SK-N-SH treated with all-trans-retinoic acid at 6 μM for 48 hours (cell line): Measurements from ENCODE around the gene ACTR3.

Experiments used
- ATAC-seq: fragments of 200-7000 bp; cut with Tn5 transposase; 3 replicates; pipeline ENCODE4 v1.9.1; 2020; ENCODE audit warnings: mild to moderate bottlenecking, moderate library complexity
- ARNTL ChIP-seq: fragments of 450-650 bp; formaldehyde crosslinking; IDR thresholded peaks from 2 replicates; pipeline ENCODE4 v1.5.0; 2020; ENCODE audit warnings: low read depth, mild to moderate bottlenecking, moderate library complexity, borderline replicate concordance
- BACH2 ChIP-seq: fragments of 250-450 bp; sonication (Bioruptor Pico); IDR thresholded peaks from 2 replicates; pipeline ENCODE4 v1.9.0; 2021; ENCODE audit warnings: mild to moderate bottlenecking, borderline replicate concordance
- CSDC2 ChIP-seq: fragments of 250-450 bp; sonication (Bioruptor Pico); IDR thresholded peaks from 2 replicates; pipeline ENCODE4 v1.5.0; 2020; ENCODE audit warnings: mild to moderate bottlenecking, moderate library complexity
- ESRRG ChIP-seq: fragments of 250-450 bp; sonication (Bioruptor Pico); IDR thresholded peaks from 2 replicates; pipeline ENCODE4 v1.6.1; 2021; ENCODE audit warnings: mild to moderate bottlenecking
- GLIS3 ChIP-seq: fragments of 250-450 bp; sonication (Bioruptor Pico); IDR thresholded peaks from 2 replicates; pipeline ENCODE4 v1.5.0; 2020; ENCODE audit warnings: mild to moderate bottlenecking, moderate library complexity
- ISL1 ChIP-seq: fragments of 250-450 bp; sonication (Bioruptor Pico); IDR thresholded peaks from 2 replicates; pipeline ENCODE4 v2.1.2; 2022; ENCODE audit warnings: mild to moderate bottlenecking, moderate library complexity
- OSR1 ChIP-seq: fragments of 250-450 bp; sonication (Bioruptor Pico); IDR thresholded peaks from 2 replicates; pipeline ENCODE4 v1.8.0; 2022; ENCODE audit warnings: moderate library complexity, mild to moderate bottlenecking, inconsistent platforms
- PPARA ChIP-seq: fragments of 250-450 bp; sonication (Bioruptor Pico); IDR thresholded peaks from 2 replicates; pipeline ENCODE4 v1.5.0; 2020; ENCODE audit warnings: mild to moderate bottlenecking, borderline replicate concordance
- RARB ChIP-seq: fragments of 250-450 bp; sonication (Bioruptor Pico); IDR thresholded peaks from 2 replicates; pipeline ENCODE4 v1.8.0; 2021; ENCODE audit warnings: mild to moderate bottlenecking, moderate library complexity
- SNAI2 ChIP-seq: fragments of 250-450 bp; sonication (Bioruptor Pico); IDR thresholded peaks from 2 replicates; pipeline ENCODE4 v1.5.0; 2020; ENCODE audit warnings: mild to moderate bottlenecking, moderate library complexity
- TOX ChIP-seq: fragments of 250-450 bp; sonication (Bioruptor Pico); IDR thresholded peaks from 2 replicates; pipeline ENCODE4 v1.8.0; 2021; ENCODE audit warnings: mild to moderate bottlenecking, moderate library complexity, borderline replicate concordance
- ZC3H10 ChIP-seq: fragments of 250-450 bp; sonication (Bioruptor Pico); IDR thresholded peaks from 2 replicates; pipeline ENCODE4 v1.5.1; 2021; ENCODE audit warnings: mild to moderate bottlenecking, moderate library complexity
- ZFP3 ChIP-seq: fragments of 250-450 bp; sonication (Bioruptor Pico); IDR thresholded peaks from 2 replicates; pipeline ENCODE4 v1.5.0; 2020; ENCODE audit warnings: mild to moderate bottlenecking, moderate library complexity
- ZFP30 ChIP-seq: fragments of 450-650 bp; formaldehyde crosslinking; IDR thresholded peaks from 2 replicates; pipeline ENCODE4 v1.5.0; 2022; ENCODE audit warnings: mild to moderate bottlenecking, moderate library complexity
- ZNF565 ChIP-seq: fragments of 450-650 bp; formaldehyde crosslinking; conservative IDR thresholded peaks from 2 replicates; pipeline ENCODE4 v1.5.0; 2020; ENCODE audit warnings: low read depth, mild to moderate bottlenecking, moderate library complexity
- ZNF70 ChIP-seq: fragments of 450-650 bp; formaldehyde crosslinking; IDR thresholded peaks from 2 replicates; pipeline ENCODE4 v1.5.0; 2020; ENCODE audit warnings: mild to moderate bottlenecking, moderate library complexity
- ZNF8 ChIP-seq: fragments of 450-650 bp; formaldehyde crosslinking; IDR thresholded peaks from 2 replicates; pipeline ENCODE4 v1.5.0; 2020; ENCODE audit warnings: mild to moderate bottlenecking, moderate library complexity
- TF ChIP-seq, protein P1 (sequence below): fragments of 250-450 bp; sonication (Bioruptor Pico); IDR thresholded peaks from 2 replicates; pipeline ENCODE4 v1.5.1; 2020; ENCODE audit warnings: low read depth, mild to moderate bottlenecking, moderate library complexity
- TF ChIP-seq, protein P2 (sequence below): fragments of 250-450 bp; sonication (Bioruptor Pico); IDR thresholded peaks from 2 replicates; pipeline ENCODE4 v1.8.0; 2021; ENCODE audit warnings: low read depth, mild to moderate bottlenecking, moderate library complexity, borderline replicate concordance
- TF ChIP-seq, protein P3 (sequence below): fragments of 250-450 bp; sonication (Bioruptor Pico); IDR thresholded peaks from 2 replicates; pipeline ENCODE4 v1.8.0; 2020; ENCODE audit warnings: mild to moderate bottlenecking, moderate library complexity, borderline replicate concordance
- TF ChIP-seq, protein P4 (sequence below): fragments of 250-450 bp; sonication (Bioruptor Pico); IDR thresholded peaks from 2 replicates; pipeline ENCODE4 v1.5.1; 2021; ENCODE audit warnings: mild to moderate bottlenecking, moderate library complexity
- TF ChIP-seq, protein P5 (sequence below): fragments of 250-450 bp; sonication (Bioruptor Pico); IDR thresholded peaks from 2 replicates; pipeline ENCODE4 v1.5.0; 2020; ENCODE audit warnings: mild to moderate bottlenecking, moderate library complexity

Gene ACTR3

DNA sequence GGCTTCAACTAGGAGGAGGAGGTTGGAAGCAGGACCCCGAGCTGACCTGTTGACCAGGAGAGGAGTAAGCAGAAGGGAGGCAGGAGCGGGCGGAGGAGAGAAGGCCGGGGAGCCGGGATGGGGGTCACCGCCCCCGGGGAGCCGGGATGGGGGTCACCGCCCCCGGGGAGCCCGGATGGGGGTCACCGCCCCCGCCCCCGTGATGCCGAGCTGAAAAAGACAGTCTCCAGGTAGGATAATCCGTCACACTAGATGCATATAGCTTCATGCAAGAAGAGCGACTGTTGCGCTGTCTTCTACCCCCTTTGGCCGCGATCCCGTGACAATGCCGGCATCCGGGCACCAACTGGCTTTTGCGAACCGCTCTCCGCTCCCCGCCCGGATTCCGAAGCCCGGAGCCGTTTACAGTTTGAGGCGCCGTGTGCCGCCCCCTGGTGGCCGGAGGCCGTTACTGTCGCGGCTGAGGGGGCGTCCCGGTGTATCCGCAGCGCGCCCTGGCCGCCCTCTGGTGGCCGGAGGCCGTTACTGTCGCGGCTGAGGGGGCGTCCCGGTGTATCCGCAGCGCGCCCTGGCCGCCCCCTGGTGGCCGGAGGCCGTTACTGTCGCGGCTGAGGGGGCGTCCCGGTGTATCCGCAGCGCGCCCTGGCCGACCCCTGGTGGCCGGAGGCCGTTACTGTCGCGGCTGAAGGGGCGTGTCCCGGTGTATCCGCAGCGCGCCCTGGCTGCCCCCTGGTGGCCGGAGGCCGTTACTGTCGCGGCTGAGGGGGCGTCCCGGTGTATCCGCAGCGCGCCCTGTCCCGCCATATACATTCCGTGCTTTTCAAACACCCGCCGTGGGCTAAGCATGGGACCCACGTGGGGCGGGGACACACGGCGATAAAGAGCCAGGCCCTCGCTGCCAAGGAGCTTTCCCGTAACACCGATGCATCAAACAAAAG lies 89.6 kb downstream of the ACTR3 start:
- ATAC-seq: no peak

DNA sequence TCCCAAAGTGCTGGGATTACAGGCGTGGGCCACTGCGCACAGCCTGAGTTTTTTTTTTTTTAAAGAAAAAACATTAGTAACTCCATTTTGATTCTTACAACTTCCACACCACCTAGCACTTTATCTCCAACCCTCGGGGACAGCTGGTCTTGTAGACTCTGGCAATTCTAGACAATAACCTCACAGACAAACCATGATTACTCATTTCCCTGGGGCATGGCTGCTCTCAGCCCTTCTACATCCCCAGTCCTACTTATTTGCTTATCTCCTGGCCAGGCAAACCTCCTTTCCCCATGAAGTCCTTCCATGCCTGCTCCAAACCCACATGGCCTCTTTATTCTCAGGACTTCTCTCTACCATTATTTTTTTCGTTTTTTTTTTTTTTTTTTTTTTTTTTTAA lies 91.1 kb downstream of the ACTR3 start:
- ATAC-seq: no peak
- TF ChIP-seq, protein P1, sequence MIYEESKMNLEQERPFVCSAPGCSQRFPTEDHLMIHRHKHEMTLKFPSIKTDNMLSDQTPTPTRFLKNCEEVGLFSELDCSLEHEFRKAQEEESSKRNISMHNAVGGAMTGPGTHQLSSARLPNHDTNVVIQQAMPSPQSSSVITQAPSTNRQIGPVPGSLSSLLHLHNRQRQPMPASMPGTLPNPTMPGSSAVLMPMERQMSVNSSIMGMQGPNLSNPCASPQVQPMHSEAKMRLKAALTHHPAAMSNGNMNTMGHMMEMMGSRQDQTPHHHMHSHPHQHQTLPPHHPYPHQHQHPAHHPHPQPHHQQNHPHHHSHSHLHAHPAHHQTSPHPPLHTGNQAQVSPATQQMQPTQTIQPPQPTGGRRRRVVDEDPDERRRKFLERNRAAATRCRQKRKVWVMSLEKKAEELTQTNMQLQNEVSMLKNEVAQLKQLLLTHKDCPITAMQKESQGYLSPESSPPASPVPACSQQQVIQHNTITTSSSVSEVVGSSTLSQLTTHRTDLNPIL (CRISPR knock-in tag): no peak
- TF ChIP-seq ZNF8 (CRISPR knock-in tag) (no peak), ZNF565 (CRISPR knock-in tag) (no peak), SNAI2 (CRISPR knock-in tag) (no peak), ISL1 (CRISPR knock-in tag) (no peak), ESRRG (no peak), ARNTL (CRISPR knock-in tag) (no peak), BACH2 (CRISPR knock-in tag) (no peak), ZNF70 (CRISPR knock-in tag) (no peak), ZC3H10 (CRISPR knock-in tag) (no peak), TOX (CRISPR knock-in tag) (no peak), ZFP3 (CRISPR knock-in tag) (no peak), RARB (CRISPR knock-in tag) (no peak), OSR1 (CRISPR knock-in tag) (no peak)
- TF ChIP-seq, protein P2, sequence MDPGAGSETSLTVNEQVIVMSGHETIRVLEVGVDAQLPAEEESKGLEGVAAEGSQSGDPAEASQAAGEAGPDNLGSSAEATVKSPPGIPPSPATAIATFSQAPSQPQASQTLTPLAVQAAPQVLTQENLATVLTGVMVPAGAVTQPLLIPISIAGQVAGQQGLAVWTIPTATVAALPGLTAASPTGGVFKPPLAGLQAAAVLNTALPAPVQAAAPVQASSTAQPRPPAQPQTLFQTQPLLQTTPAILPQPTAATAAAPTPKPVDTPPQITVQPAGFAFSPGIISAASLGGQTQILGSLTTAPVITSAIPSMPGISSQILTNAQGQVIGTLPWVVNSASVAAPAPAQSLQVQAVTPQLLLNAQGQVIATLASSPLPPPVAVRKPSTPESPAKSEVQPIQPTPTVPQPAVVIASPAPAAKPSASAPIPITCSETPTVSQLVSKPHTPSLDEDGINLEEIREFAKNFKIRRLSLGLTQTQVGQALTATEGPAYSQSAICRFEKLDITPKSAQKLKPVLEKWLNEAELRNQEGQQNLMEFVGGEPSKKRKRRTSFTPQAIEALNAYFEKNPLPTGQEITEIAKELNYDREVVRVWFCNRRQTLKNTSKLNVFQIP (CRISPR knock-in tag): no peak

More for the DNA sequence above, 89.6 kb downstream of the ACTR3 start:
- TF ChIP-seq TOX (CRISPR knock-in tag): no peak

DNA sequence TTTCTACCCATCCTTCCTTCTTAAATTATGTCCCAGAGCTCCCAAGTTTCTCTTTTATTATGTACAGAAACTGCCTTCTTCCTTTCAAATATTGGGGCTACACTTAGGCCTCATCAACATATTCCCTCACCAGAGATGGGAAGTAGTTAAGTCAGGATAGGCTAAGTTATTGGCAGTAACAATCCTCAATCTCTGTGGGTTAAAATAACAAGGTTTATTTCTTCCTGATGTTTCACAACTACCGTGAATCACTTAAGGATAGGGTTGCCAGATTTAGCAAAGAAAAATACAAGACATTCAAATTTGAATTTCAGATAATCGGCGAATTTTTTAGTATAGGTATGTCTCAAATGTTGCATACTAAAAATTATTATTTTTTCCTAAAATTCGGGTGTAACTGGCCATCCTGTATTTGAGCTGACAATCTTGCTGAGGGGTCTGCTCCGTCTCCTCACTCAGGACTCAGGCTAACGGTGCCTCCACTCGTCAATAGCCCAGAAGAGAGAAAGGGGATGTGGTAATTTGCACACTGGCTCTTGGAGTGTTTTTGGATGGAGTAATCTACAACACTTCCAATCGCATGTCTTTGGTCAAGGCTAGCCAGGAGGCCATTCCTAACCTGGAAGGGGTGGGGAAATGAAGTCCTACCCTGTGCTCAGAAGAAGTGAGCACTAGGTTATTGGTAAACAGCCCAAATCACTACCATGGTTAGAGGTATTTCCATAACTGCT lies 91.7 kb downstream of the ACTR3 start:
- TF ChIP-seq GLIS3 (CRISPR knock-in tag) (no peak), SNAI2 (CRISPR knock-in tag) (no peak), ZNF70 (CRISPR knock-in tag) (no peak), TOX (CRISPR knock-in tag) (no peak), CSDC2 (CRISPR knock-in tag) (no peak), PPARA (CRISPR knock-in tag) (no peak), ESRRG (no peak), BACH2 (CRISPR knock-in tag) (no peak), ZNF8 (CRISPR knock-in tag) (no peak), ZC3H10 (CRISPR knock-in tag) (no peak), ZFP30 (CRISPR knock-in tag) (no peak), ISL1 (CRISPR knock-in tag) (no peak), RARB (CRISPR knock-in tag) (no peak), ZNF565 (CRISPR knock-in tag) (no peak)
- TF ChIP-seq, protein P1 (CRISPR knock-in tag): no peak
- TF ChIP-seq, protein P3, sequence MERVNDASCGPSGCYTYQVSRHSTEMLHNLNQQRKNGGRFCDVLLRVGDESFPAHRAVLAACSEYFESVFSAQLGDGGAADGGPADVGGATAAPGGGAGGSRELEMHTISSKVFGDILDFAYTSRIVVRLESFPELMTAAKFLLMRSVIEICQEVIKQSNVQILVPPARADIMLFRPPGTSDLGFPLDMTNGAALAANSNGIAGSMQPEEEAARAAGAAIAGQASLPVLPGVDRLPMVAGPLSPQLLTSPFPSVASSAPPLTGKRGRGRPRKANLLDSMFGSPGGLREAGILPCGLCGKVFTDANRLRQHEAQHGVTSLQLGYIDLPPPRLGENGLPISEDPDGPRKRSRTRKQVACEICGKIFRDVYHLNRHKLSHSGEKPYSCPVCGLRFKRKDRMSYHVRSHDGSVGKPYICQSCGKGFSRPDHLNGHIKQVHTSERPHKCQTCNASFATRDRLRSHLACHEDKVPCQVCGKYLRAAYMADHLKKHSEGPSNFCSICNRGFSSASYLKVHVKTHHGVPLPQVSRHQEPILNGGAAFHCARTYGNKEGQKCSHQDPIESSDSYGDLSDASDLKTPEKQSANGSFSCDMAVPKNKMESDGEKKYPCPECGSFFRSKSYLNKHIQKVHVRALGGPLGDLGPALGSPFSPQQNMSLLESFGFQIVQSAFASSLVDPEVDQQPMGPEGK (CRISPR knock-in tag): no peak
- TF ChIP-seq, protein P2 (CRISPR knock-in tag): no peak
- TF ChIP-seq, protein P4, sequence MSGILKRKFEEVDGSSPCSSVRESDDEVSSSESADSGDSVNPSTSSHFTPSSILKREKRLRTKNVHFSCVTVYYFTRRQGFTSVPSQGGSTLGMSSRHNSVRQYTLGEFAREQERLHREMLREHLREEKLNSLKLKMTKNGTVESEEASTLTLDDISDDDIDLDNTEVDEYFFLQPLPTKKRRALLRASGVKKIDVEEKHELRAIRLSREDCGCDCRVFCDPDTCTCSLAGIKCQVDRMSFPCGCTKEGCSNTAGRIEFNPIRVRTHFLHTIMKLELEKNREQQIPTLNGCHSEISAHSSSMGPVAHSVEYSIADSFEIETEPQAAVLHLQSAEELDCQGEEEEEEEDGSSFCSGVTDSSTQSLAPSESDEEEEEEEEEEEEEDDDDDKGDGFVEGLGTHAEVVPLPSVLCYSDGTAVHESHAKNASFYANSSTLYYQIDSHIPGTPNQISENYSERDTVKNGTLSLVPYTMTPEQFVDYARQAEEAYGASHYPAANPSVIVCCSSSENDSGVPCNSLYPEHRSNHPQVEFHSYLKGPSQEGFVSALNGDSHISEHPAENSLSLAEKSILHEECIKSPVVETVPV: no peak
- TF ChIP-seq, protein P5, sequence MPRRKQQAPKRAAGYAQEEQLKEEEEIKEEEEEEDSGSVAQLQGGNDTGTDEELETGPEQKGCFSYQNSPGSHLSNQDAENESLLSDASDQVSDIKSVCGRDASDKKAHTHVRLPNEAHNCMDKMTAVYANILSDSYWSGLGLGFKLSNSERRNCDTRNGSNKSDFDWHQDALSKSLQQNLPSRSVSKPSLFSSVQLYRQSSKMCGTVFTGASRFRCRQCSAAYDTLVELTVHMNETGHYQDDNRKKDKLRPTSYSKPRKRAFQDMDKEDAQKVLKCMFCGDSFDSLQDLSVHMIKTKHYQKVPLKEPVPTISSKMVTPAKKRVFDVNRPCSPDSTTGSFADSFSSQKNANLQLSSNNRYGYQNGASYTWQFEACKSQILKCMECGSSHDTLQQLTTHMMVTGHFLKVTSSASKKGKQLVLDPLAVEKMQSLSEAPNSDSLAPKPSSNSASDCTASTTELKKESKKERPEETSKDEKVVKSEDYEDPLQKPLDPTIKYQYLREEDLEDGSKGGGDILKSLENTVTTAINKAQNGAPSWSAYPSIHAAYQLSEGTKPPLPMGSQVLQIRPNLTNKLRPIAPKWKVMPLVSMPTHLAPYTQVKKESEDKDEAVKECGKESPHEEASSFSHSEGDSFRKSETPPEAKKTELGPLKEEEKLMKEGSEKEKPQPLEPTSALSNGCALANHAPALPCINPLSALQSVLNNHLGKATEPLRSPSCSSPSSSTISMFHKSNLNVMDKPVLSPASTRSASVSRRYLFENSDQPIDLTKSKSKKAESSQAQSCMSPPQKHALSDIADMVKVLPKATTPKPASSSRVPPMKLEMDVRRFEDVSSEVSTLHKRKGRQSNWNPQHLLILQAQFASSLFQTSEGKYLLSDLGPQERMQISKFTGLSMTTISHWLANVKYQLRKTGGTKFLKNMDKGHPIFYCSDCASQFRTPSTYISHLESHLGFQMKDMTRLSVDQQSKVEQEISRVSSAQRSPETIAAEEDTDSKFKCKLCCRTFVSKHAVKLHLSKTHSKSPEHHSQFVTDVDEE (CRISPR knock-in tag): no peak
- no peak for ATAC-seq
